D721Med (cell line): Measurements from ENCODE around the gene TSPAN9.

Experiments used
- DNase-seq: peaks from one replicate; pipeline ENCODE4 v3.0.0; 2011; ENCODE audit warnings: low spot score; ENCODE audit not compliant: insufficient read length
- FAIRE-seq: peaks from 2 replicates; lab custom pipeline; 2011; peaks lifted over from hg19 to GRCh38; lab: Jason Lieb, UNC
- CTCF ChIP-seq: IDR thresholded peaks from 2 replicates; pipeline ENCODE4 v1.5.1; 2012; ENCODE audit warnings: mild to moderate bottlenecking, control low read depth; ENCODE audit not compliant: insufficient read depth; ENCODE audit errors: missing control alignments

Gene TSPAN9

GRCh38 chr12:3222979-3223378, 145.8 kb downstream of the TSPAN9 start:
- no peak for FAIRE-seq
- no peak for TF ChIP-seq CTCF
- no peak for DNase-seq

GRCh38 chr12:3223601-3224529, 146.7 kb downstream of the TSPAN9 start:
- FAIRE-seq (no peak), DNase-seq (no peak)
- no peak for TF ChIP-seq CTCF

GRCh38 chr12:3224530-3224903, 147.3 kb downstream of the TSPAN9 start:
- no peak for FAIRE-seq
- TF ChIP-seq CTCF = no peak

DNA sequence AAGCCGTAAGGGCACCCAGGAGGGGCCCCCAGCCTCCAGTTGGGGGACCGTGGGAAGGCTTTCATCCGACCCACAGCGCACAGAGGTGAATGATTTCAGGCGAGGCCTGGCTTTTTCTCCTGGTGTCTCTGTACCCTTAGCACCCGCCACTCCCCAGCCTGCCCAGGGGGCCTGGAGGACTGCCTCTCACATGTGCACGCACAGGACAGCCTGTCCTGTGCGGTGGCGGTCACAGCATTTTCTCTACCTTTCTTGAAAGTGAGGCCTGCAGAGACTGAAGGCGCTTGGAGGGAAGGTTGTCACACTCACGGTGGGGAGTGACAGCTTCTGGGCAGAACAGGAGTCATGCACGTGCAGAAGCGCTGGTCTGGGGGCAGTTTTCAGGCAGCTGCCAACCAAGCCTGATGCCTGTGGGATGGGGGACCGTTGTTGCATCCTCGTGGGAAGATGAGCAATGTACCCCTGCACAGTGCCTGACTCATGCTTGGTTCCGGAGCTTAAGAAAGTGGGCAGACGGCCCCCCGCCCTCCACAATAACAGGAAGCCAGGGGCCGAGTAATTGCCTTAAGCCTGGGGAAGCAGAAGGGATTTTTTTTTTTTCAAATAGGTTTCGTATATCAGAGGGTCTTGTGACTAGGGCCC, 148.1 kb downstream of the TSPAN9 start:
- TF ChIP-seq CTCF = no peak
- FAIRE-seq = no peak
- DNase-seq = no peak

More at GRCh38 chr12:3224530-3224903, 147.3 kb downstream of the TSPAN9 start:
- DNase-seq = no peak

DNA sequence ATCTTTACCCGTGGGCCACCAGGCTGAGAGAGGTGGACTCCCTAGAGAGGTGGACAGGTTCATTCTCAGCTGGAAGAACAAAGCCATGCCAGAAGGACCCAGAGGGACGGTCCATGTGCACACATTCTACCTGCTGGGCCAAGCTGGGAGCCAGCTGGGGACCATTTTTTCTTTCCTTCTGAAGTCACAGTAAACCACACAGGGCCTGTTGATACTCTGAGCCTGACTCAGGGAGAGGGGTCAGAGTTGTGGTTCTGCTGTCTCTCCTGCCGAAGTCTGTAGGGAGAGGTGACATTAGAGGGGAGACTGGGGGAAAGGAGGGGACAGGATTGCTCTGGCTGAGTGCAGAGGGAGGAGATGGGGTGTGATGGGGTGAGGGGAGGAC, 148.6 kb downstream of the TSPAN9 start:
- FAIRE-seq = no peak

DNA sequence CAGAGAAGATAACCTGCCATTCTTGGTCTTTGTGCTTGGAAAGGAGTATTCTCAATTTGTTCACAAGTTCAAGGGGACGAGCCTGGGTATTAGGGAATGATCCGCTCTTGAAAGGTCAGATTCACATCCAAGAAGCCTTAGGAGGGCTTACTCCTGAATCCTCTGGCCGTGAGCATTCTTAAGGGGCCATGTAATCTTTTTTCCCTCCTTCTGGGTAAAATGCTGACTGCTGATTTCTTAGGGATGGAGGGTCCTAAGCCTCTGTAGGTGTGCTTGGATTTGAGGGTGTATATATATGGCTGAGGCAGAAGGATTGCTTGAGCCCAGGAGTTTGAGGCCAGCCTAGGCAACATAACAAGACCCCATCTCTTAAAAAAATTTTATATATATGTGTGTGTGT, 149.1 kb downstream of the TSPAN9 start:
- no peak for DNase-seq
- TF ChIP-seq CTCF = no peak
- no peak for FAIRE-seq

More for the DNA sequence above, 148.6 kb downstream of the TSPAN9 start:
- TF ChIP-seq CTCF = no peak
- DNase-seq = no peak
